CD14-positive monocyte (primary cell): Measurements from ENCODE around the gene FADS2. TPM values are rescaled to one million over a fixed set of nuclear protein-coding genes. Genes with fewer than 3 reads are reported as not detected.

Source experiments
- DNase-seq, 3 donors: peaks; one replicate each; pipeline ENCODE4 v3.0.0-alpha.2; 2011 to 2022
- H2AFZ ChIP-seq: 2 replicates; pipeline ENCODE4 v1.6.0; 2012; ENCODE audit warnings: mild to moderate bottlenecking, low read depth, low read length, inconsistent platforms; ENCODE audit not compliant: insufficient read depth, poor library complexity, severe bottlenecking
- H3K27ac ChIP-seq, 2 donors: 1 replicate in 1 of 2; 2 replicates in 1 of 2; pipeline ENCODE4 v1.5.1; 2012 to 2013; ENCODE audit warnings: low read length in 2 of 2, control low read depth in 1 of 2, inconsistent platforms in 1 of 2, low read depth in 1 of 2, mild to moderate bottlenecking in 1 of 2
- H3K27me3 ChIP-seq, 2 donors: one replicate each; pipeline versions ENCODE4 v1.6.0 to v1.6.1; 2011 to 2013; ENCODE audit warnings: low read length in 2 of 2; ENCODE audit not compliant: control insufficient read depth in 2 of 2, insufficient read depth in 2 of 2
- H3K36me3 ChIP-seq, 2 donors: replicated peaks in 1 of 2; 1 replicate in 1 of 2; 2 replicates in 1 of 2; pipeline versions ENCODE4 v1.5.1 to v1.6.1; 2012 to 2013; ENCODE audit warnings: low read length in 2 of 2, control low read depth in 1 of 2, inconsistent platforms in 1 of 2, mild to moderate bottlenecking in 1 of 2; ENCODE audit not compliant: insufficient read depth in 2 of 2, control insufficient read depth in 1 of 2
- H3K4me1 ChIP-seq, 2 donors: 1 replicate in 1 of 2; 2 replicates in 1 of 2; pipeline versions ENCODE4 v1.5.1 to v1.6.1; 2012 to 2013; ENCODE audit warnings: low read length in 2 of 2, control low read depth in 1 of 2, inconsistent platforms in 1 of 2, mild to moderate bottlenecking in 1 of 2, moderate library complexity in 1 of 2; ENCODE audit not compliant: insufficient read depth in 2 of 2, control insufficient read depth in 1 of 2
- H3K4me2 ChIP-seq: replicated peaks from 2 replicates; pipeline ENCODE3; 2012; ENCODE audit warnings: low read length, moderate library complexity, mild to moderate bottlenecking; ENCODE audit not compliant: poor library complexity, severe bottlenecking; ENCODE audit errors: extremely low read depth
- H3K4me3 ChIP-seq, 3 experiments: fragments of 200-600 bp in 1 of 3; sonication (generic) in 1 of 3; replicated peaks in 1 of 3; 1 replicate in 2 of 3; 2 replicates in 1 of 3; pipeline ENCODE4 v1.5.1; 2011 to 2013; ENCODE audit warnings: low read length in 3 of 3, mild to moderate bottlenecking in 3 of 3, control low read depth in 2 of 3, low read depth in 2 of 3, inconsistent platforms in 1 of 3, moderate library complexity in 1 of 3
- H3K79me2 ChIP-seq: 2 replicates; pipeline ENCODE4 v1.6.0; 2012; ENCODE audit warnings: mild to moderate bottlenecking, control low read depth, inconsistent platforms, low read length, moderate library complexity; ENCODE audit not compliant: insufficient read depth
- H3K9ac ChIP-seq: 2 replicates; pipeline ENCODE4 v1.6.0; 2017; ENCODE audit warnings: low read length, mild to moderate bottlenecking; ENCODE audit not compliant: insufficient read depth, poor library complexity, severe bottlenecking
- H3K9me3 ChIP-seq, 2 donors: replicated peaks in 1 of 2; 1 replicate in 1 of 2; 2 replicates in 1 of 2; pipeline versions ENCODE4 v1.5.1 to v1.6.1; 2012 to 2013; ENCODE audit warnings: low read length in 2 of 2, control low read depth in 1 of 2; ENCODE audit not compliant: control insufficient read depth in 1 of 2, insufficient read depth in 1 of 2
- H4K20me1 ChIP-seq: 2 replicates; pipeline ENCODE4 v1.6.0; 2012; ENCODE audit warnings: mild to moderate bottlenecking, low read length, control low read depth, moderate library complexity; ENCODE audit not compliant: insufficient read depth
- H3K27ac Mint-ChIP-seq, 7 donors: one replicate each; pipeline ENCODE4 v1.8.0; 2020; ENCODE audit warnings: mild to moderate bottlenecking in 7 of 7, mixed read lengths in 7 of 7, moderate library complexity in 6 of 7, inconsistent platforms in 2 of 7
- H3K27me3 Mint-ChIP-seq, 3 donors: one replicate each; pipeline ENCODE4 v1.8.0; 2021 to 2022; ENCODE audit warnings: low read depth in 3 of 3, mild to moderate bottlenecking in 3 of 3, mixed read lengths in 3 of 3, moderate library complexity in 3 of 3, inconsistent platforms in 1 of 3
- H3K36me3 Mint-ChIP-seq, 2 donors: one replicate each; pipeline ENCODE4 v1.8.0; 2020; ENCODE audit warnings: mixed read lengths in 2 of 2, inconsistent platforms in 1 of 2, mild to moderate bottlenecking in 1 of 2
- H3K4me1 Mint-ChIP-seq: one replicate; pipeline ENCODE4 v1.8.0; 2020; ENCODE audit warnings: mild to moderate bottlenecking, mixed read lengths
- H3K4me3 Mint-ChIP-seq, 2 donors: one replicate each; pipeline ENCODE4 v1.8.0; 2020; ENCODE audit warnings: mild to moderate bottlenecking in 2 of 2, mixed read lengths in 2 of 2, moderate library complexity in 1 of 2
- H3K9me3 Mint-ChIP-seq, 7 donors: one replicate each; pipeline ENCODE4 v1.8.0; 2020 to 2022; ENCODE audit warnings: mixed read lengths in 7 of 7, mild to moderate bottlenecking in 6 of 7, moderate library complexity in 6 of 7, inconsistent platforms in 2 of 7
- WGBS: methylation state at CpG from one replicate; pipeline ENCODE4 v1.1.5; 2013; ENCODE audit warnings: missing lambda C conversion rate; ENCODE audit not compliant: insufficient coverage; 5-methylcytosine and 5-hydroxymethylcytosine counted together
- intact Hi-C, 2 donors: fragments of 100-400 bp; cut with micrococcal nuclease; formaldehyde crosslinking; loops; one replicate each; pipeline versions ENCODE4 v1.15.0 to v1.15.1; 2023
- polyA plus RNA-seq, 3 donors: library from polyadenylated mRNA; depleted of rRNA in 1 of 3; unstranded in 2 of 3; stranded (reverse) in 1 of 3; fragments of 300-500 nt in 2 of 3; fragments of >200 nt in 1 of 3; fragmentation: Illumina TruSeq in 2 of 3; gene quantifications; 1 replicate in 2 of 3; 2 replicates in 1 of 3; pipeline ENCODE4 v1.2.3, GENCODE V29; 2012 to 2021
- TF ChIP-seq, protein P1 (sequence below): fragments of 200-600 bp; IDR thresholded peaks from one replicate; pipeline ENCODE4 v1.8.0; 2022; ENCODE audit warnings: antibody characterized with exemption, mild to moderate bottlenecking

The FADS2 gene
- polyA plus RNA-seq, 3 donors = 5.1 to 19.9 (median 6.4) TPM

DNA sequence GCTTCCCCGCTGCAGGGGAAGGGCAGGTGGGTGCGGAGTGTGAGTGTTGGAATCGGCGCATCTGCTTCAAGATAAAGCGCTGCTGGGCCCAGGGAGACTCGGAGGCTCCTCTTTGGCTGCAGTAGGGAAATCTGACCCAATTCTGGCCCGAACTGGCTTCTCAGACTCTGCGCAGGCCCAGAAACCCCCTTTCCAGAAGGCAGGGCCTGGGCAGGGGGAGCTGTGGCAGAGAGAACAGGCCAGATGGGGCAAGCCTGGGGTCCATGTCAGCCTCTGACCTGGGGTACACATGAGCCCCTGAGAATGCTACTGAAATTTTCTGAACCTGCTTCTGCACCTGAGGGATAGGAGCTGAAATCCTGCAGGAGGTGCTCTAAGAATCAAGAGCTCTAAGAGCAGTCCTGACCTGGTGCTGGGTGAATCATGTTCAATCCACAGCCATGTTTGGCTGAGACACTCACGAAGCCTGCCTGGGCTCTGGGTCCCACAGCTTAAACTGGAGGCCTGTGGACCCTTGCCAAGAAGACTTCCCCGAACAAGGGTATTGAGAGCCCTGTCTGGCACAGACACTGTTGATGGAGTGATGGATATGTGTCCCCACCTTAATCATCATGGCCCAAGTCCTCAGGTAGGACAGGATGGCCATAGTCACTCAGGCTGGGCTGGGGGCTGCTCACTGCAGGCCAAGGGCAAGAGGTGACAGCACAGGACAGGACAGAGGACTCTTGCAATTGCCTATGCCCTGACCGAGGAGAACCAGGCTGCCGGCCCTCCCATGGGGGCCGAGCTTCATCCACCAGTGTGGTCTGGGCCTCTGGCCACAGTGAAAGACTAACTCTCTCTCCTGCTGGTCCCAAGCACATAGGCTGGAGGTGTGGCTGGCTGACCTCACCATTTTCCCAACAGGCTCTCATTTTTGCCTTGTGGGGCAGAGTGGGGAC lies 82.4 kb downstream of the FADS2 start:
- Mint-ChIP-seq H3K4me3 (no peak overlapping the region), H3K4me1 (peaks cover 28% of the 10 kb centered on the region), H3K36me3 (no peaks in the 10 kb centered on the region), H3K27me3 (peaks cover 17 to 33% (median 22%) of the 10 kb centered on the region in 3 donors), H3K27ac (peak overlapping the region in 1 of 7 donors; percentile 30), H3K9me3 (peaks cover 0 to 5% (median 0%) of the 10 kb centered on the region in 7 donors)
- TF ChIP-seq, protein P1, sequence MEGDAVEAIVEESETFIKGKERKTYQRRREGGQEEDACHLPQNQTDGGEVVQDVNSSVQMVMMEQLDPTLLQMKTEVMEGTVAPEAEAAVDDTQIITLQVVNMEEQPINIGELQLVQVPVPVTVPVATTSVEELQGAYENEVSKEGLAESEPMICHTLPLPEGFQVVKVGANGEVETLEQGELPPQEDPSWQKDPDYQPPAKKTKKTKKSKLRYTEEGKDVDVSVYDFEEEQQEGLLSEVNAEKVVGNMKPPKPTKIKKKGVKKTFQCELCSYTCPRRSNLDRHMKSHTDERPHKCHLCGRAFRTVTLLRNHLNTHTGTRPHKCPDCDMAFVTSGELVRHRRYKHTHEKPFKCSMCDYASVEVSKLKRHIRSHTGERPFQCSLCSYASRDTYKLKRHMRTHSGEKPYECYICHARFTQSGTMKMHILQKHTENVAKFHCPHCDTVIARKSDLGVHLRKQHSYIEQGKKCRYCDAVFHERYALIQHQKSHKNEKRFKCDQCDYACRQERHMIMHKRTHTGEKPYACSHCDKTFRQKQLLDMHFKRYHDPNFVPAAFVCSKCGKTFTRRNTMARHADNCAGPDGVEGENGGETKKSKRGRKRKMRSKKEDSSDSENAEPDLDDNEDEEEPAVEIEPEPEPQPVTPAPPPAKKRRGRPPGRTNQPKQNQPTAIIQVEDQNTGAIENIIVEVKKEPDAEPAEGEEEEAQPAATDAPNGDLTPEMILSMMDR = no peak
- no peak for DNase-seq
- Histone ChIP-seq H3K4me2 (no peak overlapping the region), H3K27ac (no peak overlapping the region), H3K36me3 (no peaks in the 10 kb centered on the region), H3K4me1 (peaks cover 28 to 30% of the 10 kb centered on the region in 2 donors), H2AFZ (no peak overlapping the region), H3K9ac (no peak overlapping the region), H3K79me2 (no peaks in the 10 kb centered on the region), H3K27me3 (peaks cover 0 to 6% of the 10 kb centered on the region in 2 donors), H4K20me1 (peaks cover 4% of the 10 kb centered on the region), H3K9me3 (no peaks in the 10 kb centered on the region), H3K4me3 (no peak overlapping the region)
- intact Hi-C loops = no loop called here
- 92% methylated on average over 11 of the region's 13 CpGs for WGBS

DNA sequence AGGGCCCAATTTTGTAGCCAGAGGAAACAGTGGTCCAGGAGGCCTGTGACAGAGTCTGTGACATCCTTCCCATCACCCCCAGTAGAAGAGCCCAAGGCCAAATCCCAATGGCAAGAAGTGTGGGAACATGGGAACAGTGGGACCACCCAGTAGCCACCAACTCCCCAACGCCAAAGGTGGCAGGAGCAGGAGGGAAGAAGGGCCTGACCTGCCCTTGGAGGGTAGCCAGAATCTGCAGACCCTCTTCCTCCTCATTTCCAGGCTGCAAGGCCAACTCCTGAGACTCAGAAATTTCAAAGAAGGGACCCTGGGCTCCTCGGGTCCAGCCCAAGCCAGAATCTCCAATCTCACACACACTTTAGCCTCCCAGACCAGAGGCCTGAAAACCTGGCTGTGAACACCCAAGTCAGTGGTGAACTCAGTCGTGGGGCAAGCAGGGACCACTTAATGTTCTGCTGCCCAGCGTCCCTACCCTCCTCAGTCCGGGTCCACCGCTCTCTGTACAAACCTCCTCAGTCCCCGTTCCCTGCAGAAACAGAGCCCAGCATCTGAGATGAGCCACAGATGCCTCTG lies 83.1 kb downstream of the FADS2 start:
- Histone ChIP-seq H3K27me3 (peaks cover 0 to 12% of the 10 kb centered on the region in 2 donors), H3K4me3 (peak overlapping the region in 1 of 3 experiments; percentile 1), H3K79me2 (no peaks in the 10 kb centered on the region), H3K27ac (no peak overlapping the region), H2AFZ (no peak overlapping the region), H3K9ac (no peak overlapping the region), H3K4me1 (peaks cover 28 to 31% of the 10 kb centered on the region in 2 donors), H3K36me3 (no peaks in the 10 kb centered on the region), H4K20me1 (peaks cover 4% of the 10 kb centered on the region), H3K4me2 (peak overlapping the region; percentile 22), H3K9me3 (no peaks in the 10 kb centered on the region)
- intact Hi-C loops = no loop called here
- TF ChIP-seq, protein P1 = no peak
- WGBS = 77% methylated on average over 6 of the region's 7 CpGs
- no peak for DNase-seq
- H3K27me3 Mint-ChIP-seq = peaks cover 25 to 41% (median 29%) of the 10 kb centered on the region in 3 donors
- H3K4me3 Mint-ChIP-seq = peak overlapping the region in 1 of 2 donors; percentile 74
- no peaks in the 10 kb centered on the region for H3K36me3 Mint-ChIP-seq
- H3K4me1 Mint-ChIP-seq = peaks cover 28% of the 10 kb centered on the region
- H3K9me3 Mint-ChIP-seq = peaks cover 0 to 7% (median under 1%) of the 10 kb centered on the region in 7 donors
- peak overlapping the region in 2 of 7 donors; percentile 38 to 69 for H3K27ac Mint-ChIP-seq
